ENCODE data around the gene LACC1. TPM values are rescaled to one million over a fixed set of nuclear protein-coding genes. Genes with fewer than 3 reads are reported as not detected.

The LACC1 gene
- total RNA-seq, 4 donors from 2014 or later, result 0.71 to 4.5 (median 1.7) TPM

DNA sequence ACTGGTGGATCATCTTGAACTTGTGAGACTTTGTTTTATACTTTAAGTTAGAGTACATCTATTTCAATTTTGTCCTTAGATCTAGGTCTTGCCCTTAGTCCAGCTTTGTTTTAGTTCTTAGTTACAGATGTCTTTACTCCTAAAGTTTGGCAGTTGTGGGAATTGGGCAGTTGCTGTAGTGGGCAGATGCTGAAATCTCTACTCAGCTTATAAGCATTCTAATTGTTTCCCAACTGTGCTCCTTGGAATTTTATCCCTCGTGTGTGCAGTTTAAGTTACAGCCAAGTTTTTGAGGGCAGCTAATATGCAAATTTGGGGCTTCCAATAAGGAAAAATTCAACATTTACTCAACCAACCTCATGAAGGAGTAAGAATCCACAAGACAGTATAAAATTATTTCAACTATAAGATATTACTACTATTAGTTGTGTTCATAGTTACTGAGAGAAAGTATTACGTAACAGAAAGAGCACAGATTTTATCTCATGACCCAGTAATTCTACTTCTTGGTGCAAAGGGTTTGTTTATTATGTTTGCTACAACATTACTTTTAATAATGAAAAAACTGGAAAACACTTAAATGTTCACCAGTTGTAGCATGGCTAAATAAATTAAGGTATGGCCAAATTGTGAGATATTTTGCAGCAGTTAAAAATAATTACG, 33.1 kb upstream of the LACC1 start:
- DNase-seq (no peak), ATAC-seq (no peak)
- in situ Hi-C loops (cut with MboI; ENCODE audit: low sequenced_read_pairs in 4 of 4), result no loop called here
- no peaks in the 10 kb centered on the region for H3K4me1 ChIP-seq
- no peak for TF ChIP-seq POLR2A (IDR thresholded peaks at IDR 0.05)
- TF ChIP-seq, protein P1, sequence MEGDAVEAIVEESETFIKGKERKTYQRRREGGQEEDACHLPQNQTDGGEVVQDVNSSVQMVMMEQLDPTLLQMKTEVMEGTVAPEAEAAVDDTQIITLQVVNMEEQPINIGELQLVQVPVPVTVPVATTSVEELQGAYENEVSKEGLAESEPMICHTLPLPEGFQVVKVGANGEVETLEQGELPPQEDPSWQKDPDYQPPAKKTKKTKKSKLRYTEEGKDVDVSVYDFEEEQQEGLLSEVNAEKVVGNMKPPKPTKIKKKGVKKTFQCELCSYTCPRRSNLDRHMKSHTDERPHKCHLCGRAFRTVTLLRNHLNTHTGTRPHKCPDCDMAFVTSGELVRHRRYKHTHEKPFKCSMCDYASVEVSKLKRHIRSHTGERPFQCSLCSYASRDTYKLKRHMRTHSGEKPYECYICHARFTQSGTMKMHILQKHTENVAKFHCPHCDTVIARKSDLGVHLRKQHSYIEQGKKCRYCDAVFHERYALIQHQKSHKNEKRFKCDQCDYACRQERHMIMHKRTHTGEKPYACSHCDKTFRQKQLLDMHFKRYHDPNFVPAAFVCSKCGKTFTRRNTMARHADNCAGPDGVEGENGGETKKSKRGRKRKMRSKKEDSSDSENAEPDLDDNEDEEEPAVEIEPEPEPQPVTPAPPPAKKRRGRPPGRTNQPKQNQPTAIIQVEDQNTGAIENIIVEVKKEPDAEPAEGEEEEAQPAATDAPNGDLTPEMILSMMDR (IDR thresholded peaks at IDR 0.05 in 4 of 5, conservative IDR thresholded peaks at IDR 0.05 in 1 of 5), result no peak
- H3K36me3 ChIP-seq, result no peaks in the 10 kb centered on the region
- H3K27me3 ChIP-seq, result no peaks in the 10 kb centered on the region
- H3K9me3 ChIP-seq, result peaks cover 0 to 7% (median 0%) of the 10 kb centered on the region in 3 donors
- intact Hi-C loops (cut with DNase I; ENCODE audit: low total_unique reads), result no loop called here
- no peak overlapping the region for H3K4me3 ChIP-seq
- H3K27ac ChIP-seq, result no peak overlapping the region

DNA sequence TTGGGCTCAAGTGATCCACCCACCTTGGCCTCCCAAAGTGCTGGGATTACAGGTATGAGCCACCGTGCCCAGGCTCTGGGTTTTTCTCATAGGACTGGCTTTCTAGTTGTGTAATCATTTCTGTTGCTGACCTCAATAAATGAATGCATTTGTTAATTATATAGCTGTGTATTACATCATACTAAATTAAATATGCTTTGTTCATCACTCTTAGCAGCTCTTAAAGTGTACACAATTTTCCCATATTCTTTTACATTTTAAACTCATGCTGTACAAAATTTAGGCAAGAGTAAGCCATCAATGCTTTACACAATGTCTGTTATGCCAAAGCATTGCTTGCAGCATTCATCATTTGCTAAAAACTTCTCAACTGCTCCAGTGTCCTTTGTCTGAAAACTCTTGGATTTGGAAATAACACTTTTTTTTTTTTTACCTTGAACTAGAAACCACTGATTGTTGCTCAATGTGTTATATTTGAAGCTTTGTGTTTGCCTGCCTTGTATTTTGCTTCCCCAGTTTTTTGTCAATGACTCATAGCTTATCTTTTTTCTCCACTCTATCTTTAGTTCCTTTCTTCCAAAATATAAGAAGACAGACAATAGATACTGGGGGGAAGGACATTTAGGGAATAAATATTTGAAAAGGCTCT, 31.6 kb upstream of the LACC1 start:
- Histone ChIP-seq H3K9me3 (peaks cover 0 to 13% (median 0%) of the 10 kb centered on the region in 3 donors), H3K4me3 (no peak overlapping the region), H3K4me1 (no peaks in the 10 kb centered on the region), H3K27me3 (no peaks in the 10 kb centered on the region), H3K36me3 (no peaks in the 10 kb centered on the region), H3K27ac (no peak overlapping the region)
- TF ChIP-seq, protein P1 (IDR thresholded peaks at IDR 0.05 in 4 of 5, conservative IDR thresholded peaks at IDR 0.05 in 1 of 5), result no peak
- no peak for TF ChIP-seq POLR2A (IDR thresholded peaks at IDR 0.05)
- no peak for ATAC-seq
- DNase-seq, result no peak
- intact Hi-C loops (cut with DNase I; ENCODE audit: low total_unique reads), result no loop called here
- in situ Hi-C loops (cut with MboI; ENCODE audit: low sequenced_read_pairs in 4 of 4), result no loop called here

DNA sequence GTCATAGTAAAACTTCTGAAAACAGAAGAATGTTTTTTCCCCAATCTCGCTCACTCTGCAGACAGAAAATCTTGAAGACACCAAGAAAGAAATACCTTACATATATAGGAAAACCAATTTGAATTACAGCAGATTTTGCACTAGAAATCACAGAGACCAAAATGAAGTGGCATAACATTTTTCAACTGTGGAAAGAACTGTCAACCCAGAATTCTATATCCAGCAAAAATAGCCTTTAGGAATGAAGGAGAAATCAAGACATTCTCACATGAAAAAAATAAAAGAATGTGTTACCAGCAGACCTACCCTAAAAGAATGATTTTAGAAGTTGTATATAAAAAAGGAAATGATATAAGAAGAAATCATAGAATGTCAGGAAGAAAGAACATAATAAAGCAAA, 28.8 kb upstream of the LACC1 start:
- Histone ChIP-seq H3K9me3 (peaks cover 0 to 22% (median 0%) of the 10 kb centered on the region in 3 donors), H3K4me1 (no peaks in the 10 kb centered on the region), H3K27ac (no peak overlapping the region), H3K36me3 (no peaks in the 10 kb centered on the region), H3K27me3 (no peaks in the 10 kb centered on the region), H3K4me3 (no peak overlapping the region)
- in situ Hi-C loops (cut with MboI; ENCODE audit: low sequenced_read_pairs in 4 of 4) (loop anchor here in 3 of 4 donors (25.0 kb wide), 1 partner anchor 1264 kb away; no protein-coding TSS in a partner anchor), intact Hi-C loops (cut with DNase I; ENCODE audit: low total_unique reads) (no loop called here)
- DNase-seq, result no peak
- ATAC-seq, result no peak
- TF ChIP-seq, protein P1 (IDR thresholded peaks at IDR 0.05 in 4 of 5, conservative IDR thresholded peaks at IDR 0.05 in 1 of 5), result no peak
- no peak for TF ChIP-seq POLR2A (IDR thresholded peaks at IDR 0.05)

DNA sequence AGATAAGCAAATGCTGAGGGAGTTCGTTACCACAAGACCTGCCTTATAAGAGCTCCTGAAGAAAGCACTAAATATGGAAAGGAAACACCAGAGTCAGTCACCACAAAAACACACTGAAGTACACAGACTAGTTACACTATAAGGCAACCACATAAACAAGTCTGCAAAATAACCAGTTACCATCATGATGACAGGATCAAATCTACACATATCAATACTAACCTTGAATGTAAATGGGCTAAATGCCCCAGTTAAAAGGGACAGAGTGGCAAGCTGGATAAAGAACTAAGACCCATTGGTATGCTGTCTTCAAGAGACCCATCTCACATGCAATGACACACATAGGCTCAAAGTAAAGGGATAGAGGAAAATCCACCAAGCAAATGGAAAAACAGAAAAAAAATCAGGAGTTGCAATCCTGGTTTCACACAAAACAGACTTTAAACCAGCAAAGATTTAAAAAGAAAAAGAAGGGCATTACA, 26.7 kb upstream of the LACC1 start:
- TF ChIP-seq, protein P1 (IDR thresholded peaks at IDR 0.05 in 4 of 5, conservative IDR thresholded peaks at IDR 0.05 in 1 of 5), result no peak
- TF ChIP-seq POLR2A (IDR thresholded peaks at IDR 0.05), result no peak
- intact Hi-C loops (cut with DNase I; ENCODE audit: low total_unique reads) (no loop called here), in situ Hi-C loops (cut with MboI; ENCODE audit: low sequenced_read_pairs in 4 of 4) (loop anchor here in 3 of 4 donors (25.0 kb wide), 1 partner anchor 1266 kb away; no protein-coding TSS in a partner anchor)
- H3K36me3 ChIP-seq, result no peaks in the 10 kb centered on the region
- no peaks in the 10 kb centered on the region for H3K4me1 ChIP-seq
- peaks cover 0 to 22% (median 0%) of the 10 kb centered on the region in 3 donors for H3K9me3 ChIP-seq
- H3K4me3 ChIP-seq, result no peak overlapping the region
- DNase-seq, result no peak
- H3K27ac ChIP-seq, result no peak overlapping the region
- no peak for ATAC-seq
- no peaks in the 10 kb centered on the region for H3K27me3 ChIP-seq
